ENCODE results near the gene CIB2. TPM values are rescaled to one million over a fixed set of nuclear protein-coding genes. Genes with fewer than 3 reads are reported as not detected.

Gene CIB2
- polyA plus RNA-seq, 2 of the 4 experiments (the other 2 are of a cell fraction), result 21.2 to 25.3 TPM

GRCh38 chr15:78067328-78068228 lies 63.7 kb downstream of the CIB2 start:
- no peak for FAIRE-seq
- Histone ChIP-seq H3K4me3 (no peak overlapping the region), H3K27ac (peak overlapping the region in 1 of 2 experiments; percentile 14; a peak in 2 of 6 replicates), H3K4me1 (peaks cover 42% of the 10 kb centered on the region), H3K9me3 (no peaks in the 10 kb centered on the region), H3K4me2 (peak overlapping the region; percentile 19)
- ChIA-PET POLR2A (no interaction called here), CTCF (interaction anchor here (0.6 to 5.8 kb wide), 12 partner anchors 8 to 173 kb away, joined by 3 to 32 read pairs (median 3); partner anchors contain the start of gene TBC1D2B)
- DNase-seq (ENCODE audit: low read depth in 1 of 2, low spot score in 1 of 2), result no peak
- peak in 1 of 2 experiments; percentile 41; a peak in 2 of 6 replicates for ATAC-seq
- WGBS (ENCODE audit: missing lambda C conversion rate), result 22% methylated on average over 1 of the region's 1 CpG
- TF ChIP-seq FOXS1 (CRISPR knock-in tag; IDR thresholded peaks at IDR 0.05) (no peak), TFCP2L1 (CRISPR knock-in tag; IDR thresholded peaks at IDR 0.05) (no peak), TP53 (CRISPR knock-in tag; IDR thresholded peaks at IDR 0.05) (no peak), PBX3 (IDR thresholded peaks at IDR 0.05) (no peak), NFE2L2 (conservative IDR thresholded peaks at IDR 0.05; ENCODE audit: low read length) (no peak), CHD2 (IDR thresholded peaks at IDR 0.05; ENCODE audit: low read length, partially characterized antibody) (no peak)

GRCh38 chr15:78065973-78066946 lies 65.0 kb downstream of the CIB2 start:
- ATAC-seq (no peak), DNase-seq (ENCODE audit: low read depth in 1 of 2, low spot score in 1 of 2) (no peak), FAIRE-seq (no peak)
- ChIA-PET CTCF (interaction anchor here (1.0 to 1.2 kb wide), 5 partner anchors 13 to 47 kb away, joined by 3 to 4 read pairs (median 3); no protein-coding TSS in a partner anchor), POLR2A (no interaction called here)
- H3K4me1 ChIP-seq, result peaks cover 50% of the 10 kb centered on the region
- H3K9me3 ChIP-seq, result no peaks in the 10 kb centered on the region
- H3K27ac ChIP-seq, result no peak overlapping the region
- H3K4me3 ChIP-seq, result no peak overlapping the region
- 83% methylated on average over 7 of the region's 7 CpGs for WGBS (ENCODE audit: missing lambda C conversion rate)
- H3K4me2 ChIP-seq, result no peak overlapping the region
- TF ChIP-seq ESRRA (IDR thresholded peaks at IDR 0.05; ENCODE audit: borderline replicate concordance, low read length) (no peak), FOSB (CRISPR knock-in tag; IDR thresholded peaks at IDR 0.05) (no peak), HOXB5 (CRISPR knock-in tag; IDR thresholded peaks at IDR 0.05) (no peak), CHD2 (IDR thresholded peaks at IDR 0.05; ENCODE audit: low read length, partially characterized antibody) (no peak), EHF (CRISPR knock-in tag; IDR thresholded peaks at IDR 0.05) (no peak), CBX8 (IDR thresholded peaks at IDR 0.05) (no peak), SMC3 (IDR thresholded peaks at IDR 0.05) (no peak), HOXA7 (CRISPR knock-in tag; IDR thresholded peaks at IDR 0.05) (no peak), JUNB (IDR thresholded peaks at IDR 0.05) (no peak), FOSL2 (IDR thresholded peaks at IDR 0.05) (no peak), FOSL2 (CRISPR knock-in tag; IDR thresholded peaks at IDR 0.05) (no peak), POLR2A (IDR thresholded peaks at IDR 0.05; ENCODE audit: low read length) (no peak)
- TF ChIP-seq, protein P1, sequence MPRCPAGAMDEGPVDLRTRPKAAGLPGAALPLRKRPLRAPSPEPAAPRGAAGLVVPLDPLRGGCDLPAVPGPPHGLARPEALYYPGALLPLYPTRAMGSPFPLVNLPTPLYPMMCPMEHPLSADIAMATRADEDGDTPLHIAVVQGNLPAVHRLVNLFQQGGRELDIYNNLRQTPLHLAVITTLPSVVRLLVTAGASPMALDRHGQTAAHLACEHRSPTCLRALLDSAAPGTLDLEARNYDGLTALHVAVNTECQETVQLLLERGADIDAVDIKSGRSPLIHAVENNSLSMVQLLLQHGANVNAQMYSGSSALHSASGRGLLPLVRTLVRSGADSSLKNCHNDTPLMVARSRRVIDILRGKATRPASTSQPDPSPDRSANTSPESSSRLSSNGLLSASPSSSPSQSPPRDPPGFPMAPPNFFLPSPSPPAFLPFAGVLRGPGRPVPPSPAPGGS (IDR thresholded peaks at IDR 0.05), result no peak

- H3K9me3 ChIP-seq, result no peaks in the 10 kb centered on the region
- ChIA-PET CTCF (interaction anchor here (1.0 to 1.2 kb wide), 4 partner anchors 14 to 48 kb away, joined by 3 to 4 read pairs (median 3); no protein-coding TSS in a partner anchor), POLR2A (interaction anchor here (1.0 kb wide), 1 partner anchor 48 kb away, joined by 4 read pairs; no protein-coding TSS in a partner anchor)
- ATAC-seq, result peak; percentile 44 to 69; a peak in 3 of 6 replicates
- no peak for FAIRE-seq
- no peak for DNase-seq (ENCODE audit: low read depth in 1 of 2, low spot score in 1 of 2)
- H3K27ac ChIP-seq, result no peak overlapping the region
- 91% methylated on average over 5 of the region's 5 CpGs for WGBS (ENCODE audit: missing lambda C conversion rate)
- no peak overlapping the region for H3K4me3 ChIP-seq
- H3K4me1 ChIP-seq, result peaks cover 47% of the 10 kb centered on the region
- TF ChIP-seq CEBPB (IDR thresholded peaks at IDR 0.05) (peak in 1 of 2 experiments; percentile 28; a peak in 1 of 4 replicates), MAZ (IDR thresholded peaks at IDR 0.05; ENCODE audit: borderline replicate concordance, low read depth, low read length) (no peak)
- H3K4me2 ChIP-seq, result no peak overlapping the region
Measured at GRCh38 chr15:78065284-78065872, 65.9 kb downstream of the CIB2 start.

All from A549 (cell line).